ENCODE data around the gene EIF4G3.
"Not testable (repeated sequence)": the region's sequence is repeated elsewhere in the genome, so short reads cannot be mapped to it uniquely, and the experiment has no call there.

EIF4G3 gene

DNA sequence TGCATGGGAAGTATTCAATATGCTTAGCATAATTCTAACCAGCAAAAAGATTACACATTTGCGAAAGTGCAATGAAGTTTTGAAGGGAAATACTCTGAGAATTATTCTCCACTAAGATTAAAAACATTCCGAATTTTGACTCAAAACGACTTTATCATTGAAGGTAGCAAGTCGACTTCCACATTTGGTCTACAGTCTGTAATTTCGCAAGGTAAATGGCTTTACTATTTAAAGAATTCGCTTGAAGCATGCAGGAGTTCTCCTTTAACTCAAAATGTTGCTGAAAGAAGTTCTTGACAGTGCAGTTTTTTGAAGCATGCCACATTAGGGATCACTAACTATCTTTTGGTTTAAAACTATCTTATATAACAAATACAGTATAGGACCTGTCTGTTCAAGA is 228.6 kb downstream of the EIF4G3 start:
- DNase-seq (ENCODE audit: low spot score): no peak

DNA sequence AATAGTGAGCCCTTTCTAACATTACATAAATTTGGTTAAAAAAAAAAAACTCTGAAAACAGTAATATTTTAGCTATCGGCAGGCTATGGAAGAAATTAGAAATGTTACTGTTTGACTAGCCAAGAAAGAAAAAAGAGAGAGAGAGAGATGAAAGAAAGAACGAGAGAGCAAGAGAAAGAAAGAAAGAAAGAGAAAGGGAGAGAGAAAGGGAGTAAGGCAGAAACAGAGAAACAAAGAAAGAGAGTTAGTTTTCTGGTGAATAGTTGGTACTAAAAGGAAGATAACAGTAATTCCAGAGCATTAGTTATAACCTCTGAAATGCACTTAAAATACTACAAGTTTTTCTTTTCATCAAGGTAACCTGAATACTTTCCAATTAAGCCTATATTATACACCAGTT is 229.3 kb downstream of the EIF4G3 start:
- no peak for DNase-seq (ENCODE audit: low spot score)

DNA sequence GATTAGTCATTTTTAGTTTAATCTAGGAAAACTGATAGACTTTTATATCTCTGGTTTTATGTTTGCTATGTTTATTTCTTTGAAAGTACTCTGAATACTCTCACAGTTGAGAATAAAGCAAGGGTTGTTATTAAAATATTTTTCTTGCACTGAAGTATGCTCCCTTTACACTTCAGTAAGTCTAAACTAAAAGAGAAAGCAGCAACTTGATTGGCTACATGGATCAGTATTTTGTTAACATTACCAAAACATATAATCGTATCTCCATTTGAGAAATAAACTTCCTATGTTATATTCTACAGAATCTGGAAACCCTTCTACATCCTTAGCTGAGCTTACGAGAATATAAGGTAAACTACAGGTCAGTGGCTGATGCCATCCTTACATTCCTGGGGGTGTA is 240.1 kb downstream of the EIF4G3 start:
- DNase-seq (ENCODE audit: low spot score): no peak

DNA sequence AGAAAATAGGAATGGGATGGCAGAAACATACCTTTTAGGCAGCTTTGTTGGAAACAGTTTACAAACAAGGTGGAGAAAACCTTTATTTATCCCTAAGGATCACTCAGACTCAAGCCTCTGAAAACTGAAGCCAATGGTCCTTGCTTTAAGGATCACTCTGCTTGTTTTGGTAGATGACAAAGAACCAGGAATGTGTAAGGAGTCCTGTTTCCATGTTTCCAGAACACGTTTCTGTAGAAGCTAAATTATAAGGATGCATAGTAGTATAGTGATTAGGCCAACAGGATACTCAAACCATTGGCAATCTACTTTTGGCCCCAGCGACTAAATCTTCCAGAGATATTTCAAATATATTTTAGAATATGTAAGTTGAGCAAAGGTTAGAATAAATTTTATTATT is 240.5 kb downstream of the EIF4G3 start:
- no peak for DNase-seq (ENCODE audit: low spot score)

DNA sequence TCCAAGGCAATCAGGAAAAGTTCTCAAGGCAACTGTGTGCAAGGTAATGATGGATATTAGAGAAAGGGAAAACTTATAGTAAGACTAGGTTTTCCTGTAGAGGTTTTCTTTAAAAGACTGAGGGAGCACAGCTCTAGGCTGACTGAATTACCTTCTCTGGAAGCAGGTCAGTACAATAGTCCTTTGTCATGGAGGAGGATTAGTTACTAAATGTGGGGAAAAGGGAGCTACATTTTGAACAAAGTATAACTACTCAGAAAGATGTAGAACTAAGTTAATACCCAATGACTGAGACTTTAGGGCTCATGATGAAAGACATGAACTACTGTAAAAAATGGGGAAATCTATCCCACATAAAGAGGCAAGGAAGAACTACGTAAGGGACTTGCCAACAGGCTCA is 241.0 kb downstream of the EIF4G3 start:
- no peak for DNase-seq (ENCODE audit: low spot score)

DNA sequence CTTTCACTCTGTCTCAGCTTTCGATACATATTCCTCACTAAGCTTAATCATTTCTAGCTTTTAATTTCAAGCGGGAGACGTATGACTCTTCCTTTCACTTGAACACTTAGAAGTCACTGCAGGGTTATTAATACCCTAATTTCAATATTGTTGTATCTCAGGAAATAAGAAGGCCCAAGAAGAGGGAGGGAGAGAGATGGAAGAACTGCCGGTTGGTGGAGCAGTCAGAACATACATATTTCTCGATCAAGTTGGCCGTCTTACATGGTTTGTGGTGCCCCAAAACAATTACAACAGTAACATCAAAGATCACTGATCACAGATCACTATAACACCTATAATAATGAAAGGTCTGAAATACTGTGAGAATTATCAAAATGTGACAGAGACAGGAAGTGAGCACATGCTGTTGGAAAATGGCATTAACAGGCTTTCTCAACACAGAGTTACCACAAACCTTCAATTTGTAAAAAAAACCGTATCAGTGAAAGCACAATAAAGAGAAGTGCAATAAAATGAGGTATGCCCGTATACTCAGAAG is 244.2 kb downstream of the EIF4G3 start:
- DNase-seq (ENCODE audit: low spot score): no peak

DNA sequence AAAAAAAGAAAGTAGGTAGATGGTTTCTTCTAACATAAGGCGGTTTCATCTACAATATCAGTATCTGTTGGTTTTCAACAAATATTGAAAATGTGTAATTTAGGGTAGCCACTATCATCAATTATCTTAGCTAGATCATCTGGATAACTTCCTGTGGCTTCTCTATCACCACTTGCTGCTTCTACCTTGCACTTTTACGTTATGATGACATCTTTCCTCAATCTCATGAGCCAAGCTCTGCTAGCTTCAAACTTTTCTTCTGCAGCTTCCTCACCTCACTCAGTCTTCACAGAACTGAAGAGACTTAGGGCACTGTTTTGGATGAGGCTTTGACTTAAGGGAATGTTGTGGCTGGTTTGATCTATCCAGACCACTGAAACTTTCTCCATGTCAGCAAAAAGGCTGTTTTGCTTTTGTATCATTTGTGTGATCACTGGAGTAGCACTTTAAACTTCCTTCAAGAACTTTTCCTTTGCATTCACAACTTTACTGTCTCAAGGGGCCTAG is 244.7 kb downstream of the EIF4G3 start:
- DNase-seq (ENCODE audit: low spot score): no peak

DNA sequence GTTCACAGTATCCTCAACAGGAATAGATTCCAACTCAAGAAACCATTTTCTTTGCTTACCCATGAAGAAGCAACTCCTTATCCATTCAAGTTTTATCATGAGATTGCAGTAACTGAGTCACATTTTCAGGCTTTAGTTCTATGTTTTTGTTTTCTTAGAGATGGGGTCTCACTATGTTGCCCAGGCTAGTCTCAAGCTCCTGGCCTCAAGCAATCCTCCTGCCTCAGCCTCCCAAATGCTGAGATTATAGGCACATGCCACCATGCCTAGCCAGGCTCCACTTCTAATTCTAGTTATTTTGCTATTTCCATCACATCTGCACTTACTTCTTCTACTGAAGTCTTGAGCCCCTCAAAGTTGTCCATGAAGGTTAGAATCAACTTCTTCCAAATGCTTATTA is 246.3 kb downstream of the EIF4G3 start:
- no peak for DNase-seq (ENCODE audit: low spot score)

DNA sequence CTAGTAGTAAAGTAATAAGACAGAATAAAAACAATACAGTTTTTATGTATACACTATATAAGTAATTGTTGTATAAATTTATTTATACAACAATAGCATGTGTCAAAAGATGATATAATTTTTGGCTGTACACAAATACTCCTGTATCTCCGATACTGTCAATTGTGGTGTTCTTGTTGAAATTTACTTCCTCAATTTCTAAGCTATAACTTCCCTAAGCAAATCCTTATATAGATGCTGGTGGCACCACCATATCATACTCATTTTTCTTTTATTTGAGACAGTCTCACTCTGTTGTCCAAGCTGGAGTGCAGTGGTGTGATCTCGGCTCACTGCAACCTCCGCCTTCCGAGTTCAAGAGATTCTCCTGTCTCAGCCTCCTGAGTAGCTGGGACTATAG is 248.6 kb downstream of the EIF4G3 start:
- DNase-seq (ENCODE audit: low spot score): no peak

DNA sequence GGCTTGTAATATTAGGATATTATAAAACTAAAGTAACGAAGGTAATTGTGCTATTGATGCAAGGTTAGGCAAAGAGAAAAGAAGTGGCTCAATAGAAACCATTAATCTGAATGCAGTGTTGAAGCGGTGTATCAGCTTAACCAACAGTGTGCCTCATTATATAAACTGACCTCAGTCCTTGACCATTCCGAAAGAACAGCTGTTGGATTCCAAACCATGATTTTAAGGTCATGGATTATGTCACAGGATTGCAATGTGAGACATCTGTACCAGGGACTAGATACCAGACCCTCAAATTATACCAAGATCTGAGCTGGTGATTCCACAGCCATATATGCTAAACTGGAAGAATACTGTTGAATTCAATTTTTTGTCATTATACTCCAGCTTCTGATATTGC is 255.4 kb downstream of the EIF4G3 start:
- no peak for DNase-seq (ENCODE audit: low spot score)

DNA sequence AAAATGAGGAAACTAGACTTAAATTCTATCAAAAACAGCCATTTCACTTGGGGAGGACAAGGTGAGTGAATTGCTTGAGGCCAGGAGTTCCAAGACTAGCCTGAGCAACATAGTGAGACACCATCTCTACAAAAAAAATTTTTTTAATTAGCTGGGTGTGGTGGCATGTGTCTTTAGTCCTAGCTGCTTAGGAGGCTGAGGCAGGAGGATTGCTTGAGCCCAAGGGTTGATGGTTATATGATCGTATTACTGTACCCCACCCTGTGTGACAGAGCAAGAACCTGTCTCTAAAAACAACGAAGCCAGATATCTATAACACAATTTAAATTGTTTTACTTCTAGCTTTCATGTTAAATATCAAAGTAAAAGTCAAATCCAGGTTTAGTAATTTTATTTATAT is 263.5 kb downstream of the EIF4G3 start:
- no peak for DNase-seq (ENCODE audit: low spot score)

DNA sequence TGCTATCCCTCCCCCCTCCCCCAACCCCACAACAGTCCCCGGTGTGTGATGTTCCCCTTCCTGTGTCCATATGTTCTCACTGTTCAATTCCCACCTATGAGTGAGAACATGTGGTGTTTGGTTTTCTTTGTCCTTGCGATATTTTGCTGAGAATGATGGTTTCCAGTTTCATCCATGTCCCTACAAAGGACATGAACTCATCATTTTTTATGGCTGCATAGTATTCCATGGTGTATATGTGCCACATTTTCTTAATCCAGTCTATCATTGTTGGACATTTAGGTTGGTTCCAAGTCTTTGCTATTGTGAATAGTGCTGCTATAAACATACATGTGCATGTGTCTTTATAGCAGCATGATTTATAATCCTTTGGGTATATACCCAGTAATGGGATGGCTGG is 269.2 kb downstream of the EIF4G3 start:
- DNase-seq (ENCODE audit: low spot score): not testable (repeated sequence)

DNA sequence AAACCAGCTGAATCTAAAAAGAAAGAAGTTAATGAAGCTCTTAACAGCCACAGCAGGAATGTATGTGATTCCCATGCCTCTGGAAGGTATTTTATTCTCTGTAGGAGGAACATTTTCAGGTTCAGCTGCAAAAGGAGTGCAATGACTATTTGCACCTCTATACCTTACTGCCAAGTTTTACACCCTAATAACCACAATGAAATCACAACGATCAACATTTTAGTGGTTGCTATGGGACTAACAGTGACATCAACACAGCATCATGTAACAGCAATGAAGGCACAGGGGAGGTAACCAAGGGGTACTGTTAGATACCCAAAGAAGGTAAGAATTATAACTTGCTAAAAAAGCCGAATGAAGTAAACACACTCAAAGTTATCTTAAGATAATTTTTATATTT is 273.3 kb downstream of the EIF4G3 start:
- no peak for DNase-seq (ENCODE audit: low spot score)

DNA sequence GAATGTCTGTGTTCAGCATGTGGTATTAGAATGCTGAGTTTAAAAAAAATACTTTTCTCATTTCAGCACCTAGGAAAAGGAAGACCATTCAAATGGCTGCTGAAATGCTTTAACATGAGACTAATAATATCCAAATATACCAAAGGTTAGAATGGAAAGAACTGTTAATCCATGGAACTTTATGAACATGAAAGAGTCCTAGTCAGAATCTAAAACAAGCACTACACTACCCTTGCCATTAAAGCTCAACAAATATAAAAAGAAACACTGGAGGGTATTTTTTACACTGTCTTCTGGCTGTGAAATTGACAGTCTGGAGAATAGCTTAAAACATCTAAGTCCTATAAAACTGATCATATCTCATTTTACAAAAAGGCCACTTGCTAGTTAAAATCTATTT is 276.6 kb downstream of the EIF4G3 start:
- DNase-seq (ENCODE audit: low spot score): no peak

DNA sequence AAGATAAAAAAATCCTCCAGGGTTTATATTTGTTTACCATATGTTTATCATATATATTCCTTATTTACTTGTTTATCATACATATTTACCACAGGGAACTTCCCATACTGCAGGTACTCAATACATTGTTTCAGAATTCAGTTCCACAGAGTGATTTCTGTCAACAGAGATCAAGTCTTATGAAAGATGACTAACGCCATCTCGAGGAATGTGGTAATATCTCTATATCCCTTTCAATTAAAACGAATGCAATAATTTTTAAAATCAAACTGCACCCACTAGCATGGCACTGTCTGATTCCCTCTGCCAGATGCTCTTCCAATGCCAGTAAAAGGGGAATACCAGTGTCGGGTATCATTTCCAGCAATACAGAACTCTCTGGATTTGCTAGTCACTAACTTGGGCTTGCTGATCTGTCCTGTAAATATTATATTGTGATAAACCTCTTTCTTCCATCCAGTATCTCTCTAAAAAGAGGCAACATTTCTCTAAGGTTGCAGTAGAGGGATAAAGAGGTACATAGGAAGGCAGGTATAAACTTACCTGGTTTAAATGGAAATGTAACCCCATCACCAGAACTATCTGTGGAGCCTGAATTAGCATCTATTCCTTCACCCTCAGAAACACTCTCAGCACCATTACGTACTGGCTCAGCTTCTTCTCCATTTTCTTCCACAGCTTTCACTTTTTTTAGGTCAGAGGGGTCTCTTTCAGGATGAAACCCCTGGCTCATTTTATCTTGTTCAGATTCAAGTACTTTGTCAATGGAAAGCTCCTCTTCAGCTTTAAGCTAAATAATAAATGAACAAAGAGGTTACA is 277.3 kb downstream of the EIF4G3 start:
- DNase-seq (ENCODE audit: low spot score): no peak

DNA sequence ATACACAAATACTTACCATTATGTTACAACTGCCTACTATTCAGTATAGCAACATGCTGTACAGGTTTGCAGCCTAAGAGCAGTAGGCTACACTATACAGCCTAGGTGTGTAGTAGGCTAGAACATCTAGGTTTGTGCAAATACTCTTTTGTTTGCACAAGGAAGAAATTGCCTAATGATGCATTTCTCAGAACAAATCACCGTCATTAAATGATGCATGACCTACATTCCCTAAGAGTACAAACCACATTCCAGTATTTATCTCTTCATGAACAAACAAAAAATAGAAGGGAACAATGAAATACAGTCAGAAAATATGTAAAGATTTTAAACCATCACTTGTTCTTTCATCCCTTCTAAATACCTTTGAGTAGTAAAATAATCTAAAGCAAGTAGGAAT is 279.9 kb downstream of the EIF4G3 start:
- DNase-seq (ENCODE audit: low spot score): no peak

DNA sequence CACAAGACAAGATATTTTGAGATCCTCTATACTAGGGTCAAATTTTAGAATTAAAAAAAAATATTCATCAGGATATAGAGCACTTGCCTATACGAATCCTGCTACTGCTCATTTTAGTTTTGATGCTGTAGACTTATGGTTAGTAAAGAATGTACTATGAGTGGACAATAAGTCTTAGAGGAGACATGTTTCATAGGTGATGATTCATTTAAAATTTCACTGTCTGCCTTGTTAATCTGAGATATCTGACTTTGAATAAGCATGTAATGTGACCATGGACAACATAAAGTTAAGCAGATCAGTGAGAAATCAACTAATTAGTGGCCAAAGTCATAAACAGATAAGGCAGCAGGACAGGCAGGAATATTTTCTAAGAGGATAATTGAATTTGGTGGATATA is 282.8 kb downstream of the EIF4G3 start:
- DNase-seq (ENCODE audit: low spot score): no peak

DNA sequence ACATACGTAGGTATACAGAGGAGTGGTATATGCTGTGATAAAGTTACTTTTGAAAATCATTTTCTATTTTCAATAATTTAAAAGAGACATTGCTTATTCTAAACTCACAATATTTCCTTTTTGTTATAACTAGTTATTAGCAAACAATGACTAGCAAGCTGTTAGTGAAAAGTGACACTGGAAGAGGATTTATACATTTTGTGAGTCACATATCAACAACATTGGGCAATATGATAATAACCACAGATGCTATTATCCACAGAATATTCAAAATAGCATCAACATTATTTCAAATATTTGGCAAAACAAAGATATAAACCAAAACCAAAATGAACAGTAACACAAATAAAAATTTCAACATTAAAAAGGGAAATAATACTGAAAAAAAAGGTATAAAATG is 285.6 kb downstream of the EIF4G3 start:
- DNase-seq (ENCODE audit: low spot score): no peak

DNA sequence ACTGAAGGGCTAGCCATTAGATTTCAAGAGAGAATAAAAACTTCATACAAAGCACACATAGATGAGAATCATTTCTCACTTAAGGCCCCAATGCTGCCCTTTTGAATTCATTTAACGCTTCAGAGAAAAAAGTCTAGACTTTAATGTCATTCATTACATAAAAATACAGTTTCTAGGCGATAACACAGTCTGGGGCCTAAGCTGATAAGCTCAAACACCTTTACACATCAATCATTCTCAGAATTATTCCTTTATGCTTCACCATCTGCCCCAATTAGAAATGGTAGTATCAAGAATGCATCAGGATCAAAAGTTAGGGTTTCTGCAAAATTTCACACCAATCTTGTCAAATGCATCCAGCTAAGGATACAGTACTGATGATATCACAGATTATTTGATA is 289.5 kb downstream of the EIF4G3 start:
- no peak for DNase-seq (ENCODE audit: low spot score)

DNA sequence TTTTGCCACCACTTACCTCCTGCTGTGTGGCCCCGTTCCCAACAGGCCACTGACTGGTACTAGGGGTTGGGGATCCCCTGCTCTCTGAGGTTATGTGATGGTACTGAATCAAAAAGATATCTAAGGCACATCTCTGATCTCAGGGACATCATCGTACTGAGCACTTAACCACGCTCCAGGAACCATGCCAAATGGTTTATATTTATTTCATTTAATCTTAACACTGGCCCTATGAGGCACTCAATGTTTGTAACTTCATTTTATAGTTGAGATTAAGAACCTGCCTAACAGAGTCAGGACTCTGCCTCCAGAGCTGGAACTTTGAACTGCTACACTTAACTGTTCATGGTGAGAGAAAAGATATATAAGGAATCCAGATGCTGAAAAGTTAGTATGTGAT is 291.6 kb downstream of the EIF4G3 start:
- DNase-seq (ENCODE audit: low spot score): no peak

DNA sequence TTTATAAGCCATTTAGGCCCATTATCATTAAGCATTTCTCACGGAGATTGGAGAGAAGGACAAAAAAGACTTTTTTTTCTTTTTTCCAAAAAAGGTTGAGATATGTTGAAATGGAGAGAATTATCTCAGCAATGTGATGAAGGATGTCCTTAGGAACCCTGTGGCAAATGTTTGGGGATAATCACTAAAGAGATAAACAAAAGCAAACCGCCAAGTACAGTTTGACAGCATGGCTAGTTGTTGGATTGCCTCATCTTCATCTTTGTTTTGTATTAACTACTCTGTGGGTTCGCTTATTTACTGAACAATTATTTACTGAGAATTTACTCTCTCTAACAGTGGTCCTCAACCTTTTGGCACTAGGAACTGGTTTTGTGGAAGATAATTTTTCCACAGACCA is 292.2 kb downstream of the EIF4G3 start:
- DNase-seq (ENCODE audit: low spot score): no peak

DNA sequence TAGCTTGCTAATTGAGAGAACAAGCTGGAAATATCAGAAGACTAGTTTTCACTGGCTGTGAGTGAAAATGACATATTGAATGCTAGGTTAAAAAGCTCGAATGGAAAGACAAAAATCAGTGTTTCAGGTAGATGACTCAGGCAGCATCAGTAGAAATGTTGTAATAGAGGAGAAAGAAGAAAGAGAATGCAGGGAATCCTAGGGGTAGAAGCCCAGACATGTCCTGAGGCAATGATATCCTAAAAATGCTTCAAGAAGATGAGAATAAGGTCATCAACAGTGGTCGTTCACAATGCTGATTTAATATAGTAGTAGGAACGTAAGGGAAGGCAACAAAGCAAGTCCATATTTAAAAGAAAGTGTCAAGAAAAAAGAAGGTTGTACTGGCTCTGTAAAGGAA is 292.9 kb downstream of the EIF4G3 start:
- no peak for DNase-seq (ENCODE audit: low spot score)

DNA sequence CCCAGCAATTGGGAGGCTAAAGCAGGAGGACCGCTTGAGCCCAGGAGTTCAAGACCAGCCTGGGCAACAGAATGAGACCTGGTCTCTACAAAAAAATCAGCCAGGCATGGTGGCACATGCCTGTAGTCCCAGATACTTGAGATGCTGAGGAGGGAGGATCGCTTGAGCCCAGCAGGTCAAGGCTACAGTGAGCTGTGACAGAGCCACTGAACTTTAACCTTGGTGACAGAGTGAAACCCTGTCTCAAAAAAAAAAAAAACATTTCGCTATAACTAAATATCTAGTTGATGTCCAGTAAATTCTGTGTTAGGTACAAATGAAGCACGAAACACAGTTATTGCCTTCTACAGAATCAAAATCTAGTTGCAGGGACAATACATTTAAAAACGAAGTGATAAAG is 293.9 kb downstream of the EIF4G3 start:
- DNase-seq (ENCODE audit: low spot score): no peak

DNA sequence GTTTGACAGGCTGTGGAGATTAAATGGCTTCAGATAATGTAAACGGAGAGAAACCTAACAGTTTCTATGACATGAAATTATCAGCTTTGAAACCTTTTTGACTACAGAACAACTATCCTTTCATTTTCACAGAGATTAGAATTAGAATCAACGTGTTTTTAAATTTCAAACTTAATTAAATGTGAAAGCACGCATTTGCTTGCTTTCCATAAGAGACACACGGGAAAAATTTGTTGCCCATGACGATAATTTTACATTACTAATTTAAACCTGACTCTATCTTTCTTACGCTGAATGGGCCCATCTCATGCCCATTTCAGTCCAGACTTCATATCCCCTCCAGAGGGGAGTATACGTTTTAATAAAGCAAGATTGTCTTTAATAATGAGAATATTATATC is 297.9 kb downstream of the EIF4G3 start:
- DNase-seq (ENCODE audit: low spot score): no peak
